RWPE1 (cell line): ENCODE measurements around the gene ARPIN.
"Not testable (repeated sequence)": the region's sequence is repeated elsewhere in the genome, so short reads cannot be mapped to it uniquely, and the experiment has no call there.

Experiments used
- CTCF ChIA-PET: fragments of 350-600 bp; sonication (Branson Sonifier 250); formaldehyde crosslinking; extraction: SDS; loops from one replicate; lab custom pipeline; 2021; lab: Yijun Ruan, JAX
- POLR2A ChIA-PET: fragments of 400-600 bp; formaldehyde crosslinking; extraction: SDS; loops from one replicate; lab custom pipeline; 2020; ENCODE audit warnings: antibody characterized with exemption; ENCODE audit not compliant: low non-redundant PET; lab: Yijun Ruan, JAX
- DNase-seq: peaks from one replicate; pipeline ENCODE4 v3.0.0; 2012; ENCODE audit warnings: low spot score
- H3K27ac ChIP-seq: fragments of 450-650 bp; 2 replicates; pipeline ENCODE4 v1.5.1; 2017
- CTCF ChIP-seq: fragments of 450-650 bp; conservative IDR thresholded peaks from 2 replicates; pipeline ENCODE4 v1.5.1; 2017; ENCODE audit warnings: low read depth, mild to moderate bottlenecking

ARPIN gene

GRCh38 chr15:89860891-89861290 lies 51.9 kb downstream of the ARPIN start:
- no peak for DNase-seq
- H3K27ac ChIP-seq = no peak overlapping the region
- no peak for TF ChIP-seq CTCF
- CTCF ChIA-PET = interaction anchor here (0.6 to 1.5 kb wide), 3 partner anchors 13 to 117 kb away, joined by 3 to 6 read pairs (median 4); partner anchors contain the start of gene MESP1
- POLR2A ChIA-PET = no interaction called here

DNA sequence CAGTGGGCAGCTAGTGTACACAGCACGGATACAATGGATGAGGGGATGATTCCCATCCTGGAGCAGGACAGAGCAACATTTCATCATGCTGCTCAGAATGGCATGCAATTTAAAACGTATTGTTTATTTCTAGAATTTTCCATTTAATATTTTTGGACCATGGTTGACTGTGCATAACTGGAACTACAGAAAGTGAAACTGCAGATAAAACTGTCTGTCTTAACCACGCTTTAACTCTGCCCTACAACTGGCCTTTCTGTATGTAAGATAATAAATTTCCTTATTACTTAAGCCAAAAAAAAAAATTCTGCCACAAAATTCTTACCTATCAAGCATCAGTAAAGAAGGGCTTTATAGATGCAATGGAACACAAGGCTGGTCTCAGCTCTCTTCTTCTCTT lies 52.3 kb downstream of the ARPIN start:
- H3K27ac ChIP-seq = no peak overlapping the region
- ChIA-PET CTCF (interaction anchor here (1.5 kb wide), 1 partner anchor 110 kb away, joined by 6 read pairs; the partner anchor contains the start of gene MESP1), POLR2A (no interaction called here)
- no peak for DNase-seq
- TF ChIP-seq CTCF = no peak

GRCh38 chr15:89858661-89859458 lies 53.9 kb downstream of the ARPIN start:
- no peak for DNase-seq
- POLR2A ChIA-PET = no interaction called here
- CTCF ChIA-PET = interaction anchor here (0.6 kb wide), 2 partner anchors 61 to 86 kb away, joined by 3 read pairs; no protein-coding TSS in a partner anchor
- TF ChIP-seq CTCF = no peak
- no peak overlapping the region for H3K27ac ChIP-seq

GRCh38 chr15:89857673-89858072 lies 55.1 kb downstream of the ARPIN start:
- TF ChIP-seq CTCF = no peak
- no peak for DNase-seq
- no peak overlapping the region for H3K27ac ChIP-seq
- POLR2A ChIA-PET = no interaction called here
- CTCF ChIA-PET = no interaction called here

DNA sequence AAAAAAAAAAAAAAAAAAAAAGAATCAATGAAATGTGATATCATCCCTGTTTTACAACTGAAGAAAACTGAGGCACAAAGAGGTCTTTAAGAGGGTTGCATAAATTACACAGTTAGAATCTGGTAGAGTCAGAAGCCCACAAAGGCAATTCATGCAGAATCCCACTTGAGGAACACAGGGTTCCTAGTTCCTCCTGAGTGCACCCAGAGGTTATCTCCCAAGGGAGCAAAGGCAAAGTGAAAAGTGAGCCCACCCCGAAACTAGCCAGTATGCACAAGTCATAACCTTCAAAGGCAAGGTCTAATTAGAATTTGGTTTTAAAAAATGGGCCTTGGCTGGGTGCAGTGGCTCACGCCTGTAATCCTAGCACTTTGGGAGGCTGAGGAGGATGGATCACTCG lies 56.8 kb downstream of the ARPIN start:
- no peak for DNase-seq
- ChIA-PET POLR2A (no interaction called here), CTCF (no interaction called here)
- no peak for TF ChIP-seq CTCF
- no peak overlapping the region for H3K27ac ChIP-seq

DNA sequence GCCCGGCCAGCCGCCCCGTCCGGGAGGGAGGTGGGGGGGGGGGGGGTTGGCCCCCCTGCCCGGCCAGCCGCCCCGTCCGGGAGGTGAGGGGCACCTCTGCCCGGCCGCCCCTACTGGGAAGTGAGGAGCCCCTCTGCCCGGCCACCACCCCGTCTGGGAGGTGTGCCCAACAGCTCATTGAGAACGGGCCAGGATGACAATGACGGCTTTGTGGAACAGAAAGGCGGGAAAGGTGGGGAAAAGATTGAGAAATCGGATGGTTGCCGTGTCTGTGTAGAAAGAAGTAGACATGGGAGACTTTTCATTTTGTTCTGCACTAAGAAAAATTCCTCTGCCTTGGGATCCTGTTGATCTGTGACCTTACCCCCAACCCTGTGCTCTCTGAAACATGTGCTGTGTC lies 57.9 kb downstream of the ARPIN start:
- DNase-seq, POLR2A ChIA-PET, CTCF ChIA-PET: not testable (repeated sequence)

More for the DNA sequence above, 57.9 kb downstream of the ARPIN start:
- not testable (repeated sequence) for H3K27ac ChIP-seq
